Endometrial microvascular endothelial cells (primary cell): ENCODE data around the gene APOL4. TPM values are rescaled to one million over a fixed set of nuclear protein-coding genes. Genes with fewer than 3 reads are reported as not detected.
"Not testable (repeated sequence)": the region's sequence is repeated elsewhere in the genome, so short reads cannot be mapped to it uniquely, and the experiment has no call there.

Experiments used
- in situ Hi-C: cut with HindIII; loops from 2 replicates; pipeline ENCODE4 v1.10.0; 2017; ENCODE audit warnings: low sequenced_read_pairs, low pct_unique_long_range_greater_than_20kb; ENCODE audit errors: inconsistent ontology term
- total RNA-seq: library from RNA; depleted of rRNA; stranded (reverse); fragments of >200 nt; gene quantifications from one replicate; pipeline ENCODE4 v1.2.3, GENCODE V29; 2015; ENCODE audit errors: inconsistent ontology term

Gene APOL4, protein sequence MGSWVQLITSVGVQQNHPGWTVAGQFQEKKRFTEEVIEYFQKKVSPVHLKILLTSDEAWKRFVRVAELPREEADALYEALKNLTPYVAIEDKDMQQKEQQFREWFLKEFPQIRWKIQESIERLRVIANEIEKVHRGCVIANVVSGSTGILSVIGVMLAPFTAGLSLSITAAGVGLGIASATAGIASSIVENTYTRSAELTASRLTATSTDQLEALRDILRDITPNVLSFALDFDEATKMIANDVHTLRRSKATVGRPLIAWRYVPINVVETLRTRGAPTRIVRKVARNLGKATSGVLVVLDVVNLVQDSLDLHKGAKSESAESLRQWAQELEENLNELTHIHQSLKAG
- total RNA-seq, result 0.09 TPM

DNA sequence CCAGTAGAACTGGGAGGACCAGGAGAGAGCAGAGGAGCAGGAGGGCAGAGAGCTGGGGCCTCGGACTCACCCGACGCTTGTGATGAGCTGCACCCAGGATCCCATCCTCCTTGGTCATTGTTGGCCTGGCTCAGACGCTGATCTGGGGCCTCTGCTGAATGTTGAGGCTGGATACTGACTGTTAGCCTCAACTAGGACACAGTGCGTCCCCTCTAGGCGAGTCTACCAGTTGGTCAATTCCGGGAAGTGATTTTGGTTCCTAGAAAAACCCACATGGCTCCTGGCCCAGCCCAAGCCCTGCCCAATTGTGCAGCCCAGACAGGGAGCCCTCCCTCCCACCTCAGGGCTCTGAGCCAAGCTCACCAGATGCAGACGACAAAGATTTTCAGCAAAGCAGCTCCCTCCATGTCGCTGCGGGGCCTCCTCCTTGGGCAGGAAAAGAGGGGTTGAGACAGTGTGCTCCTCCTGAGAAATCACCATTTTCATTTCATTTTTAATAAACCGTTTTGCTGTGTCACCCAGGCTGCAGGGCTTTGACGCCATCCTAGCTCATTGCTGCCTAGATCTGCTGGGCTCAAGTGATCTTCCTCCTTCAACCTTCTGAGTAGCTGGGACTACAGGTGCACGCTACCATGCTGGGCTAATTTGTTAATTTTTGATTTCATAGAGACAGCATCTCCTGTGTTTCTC, at the start of gene APOL4:
TSS of gene APOL4 (minus strand) at position 180 of the 690 bp plus-strand sequence. CDS start at position 105, 75 bp downstream.
- in situ Hi-C loops, result no loop called here

DNA sequence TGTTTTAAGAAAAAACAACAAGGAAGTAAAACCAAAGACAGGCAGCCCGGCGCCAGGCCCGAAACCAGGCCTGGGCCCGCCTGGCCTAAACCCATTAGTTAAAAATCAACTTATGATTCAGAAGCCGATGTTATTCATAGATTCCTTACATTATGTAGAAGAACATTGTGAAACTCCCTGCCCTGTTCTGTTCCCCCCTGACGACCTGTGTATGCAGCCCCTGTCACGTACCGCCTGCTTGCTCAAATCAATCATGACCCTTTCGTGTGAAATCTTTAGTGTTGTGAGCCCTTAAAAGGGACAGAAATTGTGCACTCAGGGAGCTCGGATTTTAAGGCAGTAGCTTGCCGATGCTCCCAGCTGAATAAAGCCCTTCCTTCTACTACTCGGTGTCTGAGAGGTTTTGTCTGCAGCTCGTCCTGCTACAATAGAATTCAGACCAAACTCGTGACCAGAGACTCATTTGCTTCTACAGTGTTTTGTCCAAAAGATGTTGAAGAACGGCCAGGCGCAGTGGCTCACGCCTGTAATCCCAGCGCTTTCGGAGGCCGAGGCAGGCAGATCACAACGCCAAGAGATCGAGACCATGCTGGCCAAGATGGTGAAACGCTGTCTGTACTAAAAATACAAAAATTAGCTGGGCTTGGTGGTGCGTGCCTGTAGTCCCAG, 48.8 kb upstream of the APOL4 start:
- in situ Hi-C loops, result not testable (repeated sequence)

DNA sequence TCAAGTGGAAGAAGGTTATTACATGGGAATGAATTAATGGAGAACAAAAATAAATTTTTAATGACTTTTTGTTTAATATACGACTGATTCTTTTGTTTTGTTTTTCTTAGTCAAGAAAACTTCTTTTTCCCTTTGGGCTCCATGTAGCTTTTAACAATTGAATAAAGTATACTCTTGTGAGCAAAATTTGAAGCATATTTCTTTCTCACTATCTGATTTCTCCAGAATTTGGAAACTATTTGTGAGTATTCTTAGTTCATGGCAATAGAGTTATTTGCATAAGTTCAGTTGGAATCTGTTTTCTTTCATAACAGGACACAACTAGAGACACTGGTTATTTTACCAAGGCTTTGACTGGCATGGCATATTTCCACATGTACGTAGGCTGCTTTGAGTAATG, 47.6 kb upstream of the APOL4 start:
- in situ Hi-C loops, result no loop called here

DNA sequence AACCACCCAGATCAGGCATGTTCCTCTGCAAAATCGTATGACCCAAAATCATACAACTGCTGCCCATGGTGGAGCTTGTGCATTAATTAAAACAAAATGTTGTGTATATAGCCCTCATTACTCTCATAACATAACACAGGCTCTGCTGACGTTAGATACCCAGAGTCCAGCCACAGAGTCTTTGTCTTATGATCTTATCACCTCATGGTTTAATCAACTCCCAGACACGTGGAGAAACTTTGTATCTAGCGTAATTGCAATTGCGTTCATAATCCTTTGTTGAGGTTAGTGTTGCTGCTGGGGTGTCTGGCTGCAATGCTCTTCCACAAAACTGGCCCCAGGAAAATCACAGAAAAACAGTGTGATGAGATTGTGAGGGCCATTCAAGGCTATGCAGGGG, 46.3 kb upstream of the APOL4 start:
- in situ Hi-C loops, result no loop called here

DNA sequence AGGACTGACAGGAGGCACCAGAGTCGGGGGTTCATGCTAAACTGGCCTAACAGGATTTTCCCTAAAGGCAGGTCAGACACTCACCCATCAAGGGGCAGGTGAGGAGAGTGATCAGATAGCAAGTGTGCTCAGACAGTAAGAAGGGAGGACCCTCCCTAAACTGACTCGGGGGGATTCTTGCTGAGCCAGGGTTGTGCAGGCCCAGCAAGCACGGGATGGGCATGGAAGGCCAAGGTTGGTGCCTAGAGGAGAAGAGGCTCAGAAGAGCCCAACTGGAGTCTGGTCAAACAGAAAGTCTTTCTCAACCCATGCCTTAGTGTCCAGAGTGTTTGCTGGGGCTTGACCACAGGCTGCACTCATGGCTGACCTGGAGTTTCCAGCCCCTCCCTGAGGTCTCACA, 45.1 kb upstream of the APOL4 start:
- in situ Hi-C loops, result no loop called here

DNA sequence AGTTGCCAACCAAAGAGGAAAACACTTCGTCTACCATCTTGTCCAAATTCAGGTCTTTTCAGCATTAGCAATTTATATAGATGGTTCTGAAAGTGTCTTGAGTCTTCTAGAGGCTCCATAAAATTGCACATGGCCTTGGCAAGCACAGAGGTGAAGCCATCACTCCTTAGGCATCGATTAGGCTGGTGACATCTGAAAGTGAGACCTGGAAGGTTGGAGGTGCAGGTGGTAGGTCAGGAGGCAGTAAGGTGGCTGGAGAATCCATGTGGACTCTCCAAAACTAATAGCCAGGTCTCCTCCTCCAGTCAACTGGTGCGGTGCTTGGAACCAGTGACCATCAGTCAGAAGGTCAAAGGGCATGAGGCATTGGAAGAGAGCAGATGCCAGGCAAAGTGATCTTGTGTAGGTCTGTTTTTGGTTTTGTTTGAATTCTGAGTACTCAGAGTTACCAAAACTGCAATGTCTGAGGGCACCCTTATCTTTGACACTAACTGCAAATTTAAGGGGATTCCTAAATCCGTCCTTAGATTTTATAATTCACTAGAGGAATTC, 44.3 kb upstream of the APOL4 start:
- in situ Hi-C loops, result no loop called here

DNA sequence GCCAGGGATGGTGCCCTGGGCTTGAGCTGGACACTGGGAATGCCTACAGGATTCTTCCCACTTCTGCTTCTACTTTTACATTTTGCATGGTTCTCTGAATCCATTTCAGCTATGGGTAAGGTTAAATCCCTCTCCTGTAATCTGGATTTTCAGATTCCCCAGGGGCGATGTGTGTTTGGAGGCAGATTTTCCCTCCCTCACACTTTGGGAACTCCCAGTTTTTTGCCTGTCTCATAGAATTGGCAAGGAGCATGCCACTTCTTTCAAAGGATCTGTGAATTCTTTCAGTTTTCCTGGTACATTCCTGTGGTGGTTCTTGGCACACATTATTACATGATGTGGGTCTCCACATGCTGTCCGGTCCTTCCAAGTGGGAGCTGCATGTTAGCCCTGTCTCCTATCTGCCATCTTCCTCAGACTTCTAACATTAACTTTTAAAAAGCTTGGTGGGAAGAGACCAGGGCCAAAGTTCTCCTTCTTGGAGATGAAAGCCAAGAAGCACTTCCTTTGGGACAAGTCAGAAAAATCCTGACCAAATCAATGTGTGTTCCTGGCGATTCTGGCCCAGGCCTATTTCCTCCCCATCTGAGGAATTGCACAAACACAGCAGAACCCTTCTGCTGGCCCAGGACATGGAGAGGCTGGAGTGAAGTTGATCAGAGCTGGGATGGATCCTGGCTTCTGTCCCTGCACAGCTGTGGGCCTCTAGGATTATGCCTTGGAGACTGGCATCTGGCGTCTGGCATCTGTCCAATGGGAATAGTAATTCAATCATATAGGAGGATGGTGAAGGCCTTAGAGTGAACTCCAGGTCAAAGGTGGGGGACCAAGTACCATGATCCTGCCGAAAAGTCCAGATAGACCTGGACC, 43.1 kb upstream of the APOL4 start:
- in situ Hi-C loops, result no loop called here

DNA sequence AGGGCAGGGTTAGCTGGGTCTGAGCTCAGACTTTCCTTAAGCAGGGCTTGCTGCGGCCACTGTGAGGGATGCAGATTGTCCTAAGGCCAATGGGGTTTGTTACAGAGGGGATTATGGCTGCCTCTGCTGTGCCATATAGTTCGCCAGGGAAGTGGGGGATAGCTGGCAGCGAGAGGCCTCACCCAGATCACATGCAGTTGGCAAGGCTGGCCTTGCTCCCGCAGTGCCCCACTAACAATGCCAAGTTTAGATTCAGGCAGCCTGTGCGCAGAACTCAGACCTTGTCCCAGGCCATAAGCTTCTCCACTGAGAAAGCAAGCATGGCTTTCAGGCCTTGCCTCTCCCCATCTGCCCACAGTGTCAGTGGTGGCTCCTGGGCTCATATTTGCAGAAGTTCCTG, 42.4 kb upstream of the APOL4 start:
- in situ Hi-C loops, result no loop called here

DNA sequence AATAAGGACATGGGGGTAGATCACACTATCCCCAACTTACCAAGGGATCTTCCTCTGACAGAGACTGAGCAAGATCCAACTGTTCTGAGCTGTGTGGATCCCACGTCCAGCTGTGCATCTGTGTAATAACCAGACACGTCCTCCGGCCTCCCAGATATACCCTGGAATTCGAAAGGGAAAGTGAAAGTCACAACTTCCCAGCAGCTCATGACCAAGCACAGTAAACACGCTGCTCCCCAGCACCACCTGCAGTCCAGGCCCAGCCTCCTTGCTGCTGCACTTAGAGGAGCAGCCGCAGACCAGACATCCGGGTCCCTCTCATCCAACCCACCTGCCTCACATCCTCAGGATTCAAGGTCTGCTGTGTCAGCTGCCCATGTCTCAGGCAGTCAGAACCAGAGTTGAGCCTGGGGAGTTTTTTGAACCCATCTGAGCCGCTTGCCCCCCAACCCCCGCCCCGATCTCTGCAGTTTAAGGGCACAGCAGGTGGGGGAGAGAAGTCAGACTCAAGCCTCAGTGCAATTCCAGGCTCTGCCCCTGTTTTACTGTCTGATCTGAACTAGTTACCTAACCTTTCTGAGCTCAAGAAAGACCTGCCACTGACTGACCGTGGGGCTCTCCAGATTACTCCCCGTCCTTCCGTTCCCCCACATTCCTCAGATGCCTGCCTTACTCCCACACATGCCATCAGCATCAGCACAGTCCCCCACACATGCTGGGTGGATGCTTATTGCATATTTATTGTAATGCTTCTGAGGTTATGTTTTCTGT, 38.0 kb upstream of the APOL4 start, which contains the start of gene APOL2:
TSS of gene APOL2 (minus strand) at position 127 of the 771 bp plus-strand sequence. CDS start 6,365 bp downstream, outside the sequence.
- in situ Hi-C loops, result no loop called here

DNA sequence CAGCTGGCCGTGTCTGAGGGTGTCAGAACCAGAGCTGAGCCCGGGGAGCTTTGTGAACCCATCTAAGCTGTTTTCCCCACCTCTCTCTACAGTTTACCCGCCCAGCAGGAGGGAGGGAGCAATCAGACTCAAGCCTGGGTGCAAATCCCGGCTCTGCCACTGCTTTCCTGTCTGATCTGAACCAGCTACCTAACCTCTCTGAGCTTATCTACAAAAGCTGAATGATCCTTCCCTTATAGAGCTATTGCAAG, 37.5 kb upstream of the APOL4 start:
- in situ Hi-C loops, result no loop called here

DNA sequence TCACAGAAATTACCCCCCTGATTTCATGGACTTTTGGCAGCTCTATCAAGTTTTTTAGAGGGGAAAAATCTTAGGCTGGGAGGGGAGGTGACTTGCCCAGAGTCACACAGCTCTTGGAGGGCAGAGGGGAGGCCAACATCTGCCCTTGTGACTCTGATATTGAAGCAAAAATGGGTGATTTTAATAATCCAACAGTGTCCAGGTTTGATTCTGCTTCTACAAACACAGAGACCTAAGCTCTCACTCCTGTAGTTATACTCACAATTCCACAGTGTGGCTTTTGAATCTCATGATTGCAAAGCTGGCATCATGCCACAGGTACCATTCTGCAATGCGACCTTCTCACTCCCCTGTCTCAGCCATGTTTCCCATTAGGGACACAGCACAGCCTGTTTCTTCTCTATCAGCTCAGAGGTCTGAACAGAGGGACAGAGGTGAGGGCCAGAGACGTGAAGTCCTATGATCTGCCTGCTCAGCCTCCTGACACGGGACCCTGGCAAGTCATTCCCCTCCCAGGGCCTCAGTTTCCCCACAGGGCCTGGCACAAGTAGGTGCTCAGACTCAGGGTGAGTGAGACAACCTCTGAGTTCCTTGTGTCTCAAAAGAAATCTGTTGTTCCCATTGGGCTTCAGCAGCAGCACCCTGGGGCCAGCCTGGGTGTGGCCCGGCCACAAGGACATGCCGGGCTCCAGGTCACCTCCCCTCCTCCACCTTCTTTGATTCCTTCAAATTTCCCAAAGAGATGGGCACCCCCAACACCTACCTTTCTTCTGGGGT, 37.0 kb upstream of the APOL4 start:
- in situ Hi-C loops, result no loop called here

DNA sequence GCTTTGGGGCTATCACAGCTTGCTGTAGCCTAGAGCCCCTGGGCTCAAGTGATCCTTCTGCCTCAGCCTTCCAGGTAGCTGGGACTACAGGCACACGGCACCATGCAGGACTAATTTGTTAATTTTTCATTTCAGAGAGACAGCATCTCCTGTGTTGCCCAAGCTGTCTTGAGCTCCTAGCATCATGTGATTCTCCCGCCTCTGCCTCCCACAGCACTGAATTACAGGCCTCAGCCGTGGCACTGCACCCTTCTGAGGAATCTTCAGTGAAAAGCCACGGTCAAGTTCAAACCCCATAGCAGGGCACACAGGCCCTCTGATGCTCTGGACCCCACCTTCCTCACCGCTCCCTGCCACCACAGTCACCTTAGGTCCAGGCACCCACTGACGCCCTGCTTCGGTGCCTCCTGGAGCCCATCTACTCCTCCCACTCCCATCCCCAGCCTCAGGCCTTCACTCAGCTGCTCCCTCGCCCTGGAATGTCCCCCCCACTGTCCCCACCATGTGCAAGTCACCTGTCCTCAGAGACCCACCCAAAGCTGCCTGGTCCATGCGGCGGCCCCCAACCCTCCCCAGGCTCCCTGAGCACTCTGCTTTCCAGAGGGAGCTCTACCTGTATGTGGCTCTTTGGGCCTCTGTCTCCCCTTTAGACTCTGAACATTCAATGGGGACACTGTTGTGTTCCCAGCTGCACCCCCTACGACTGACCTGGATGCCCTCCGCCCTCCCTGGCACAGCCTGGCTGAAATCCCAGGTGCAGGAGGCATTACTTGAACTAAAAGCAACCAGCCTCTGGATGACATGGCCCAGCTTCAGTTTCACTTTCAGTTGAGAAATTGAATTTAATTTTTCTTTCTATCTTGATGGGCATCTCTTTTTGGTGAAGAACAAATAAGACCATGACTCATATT, 36.1 kb upstream of the APOL4 start:
- in situ Hi-C loops, result no loop called here

DNA sequence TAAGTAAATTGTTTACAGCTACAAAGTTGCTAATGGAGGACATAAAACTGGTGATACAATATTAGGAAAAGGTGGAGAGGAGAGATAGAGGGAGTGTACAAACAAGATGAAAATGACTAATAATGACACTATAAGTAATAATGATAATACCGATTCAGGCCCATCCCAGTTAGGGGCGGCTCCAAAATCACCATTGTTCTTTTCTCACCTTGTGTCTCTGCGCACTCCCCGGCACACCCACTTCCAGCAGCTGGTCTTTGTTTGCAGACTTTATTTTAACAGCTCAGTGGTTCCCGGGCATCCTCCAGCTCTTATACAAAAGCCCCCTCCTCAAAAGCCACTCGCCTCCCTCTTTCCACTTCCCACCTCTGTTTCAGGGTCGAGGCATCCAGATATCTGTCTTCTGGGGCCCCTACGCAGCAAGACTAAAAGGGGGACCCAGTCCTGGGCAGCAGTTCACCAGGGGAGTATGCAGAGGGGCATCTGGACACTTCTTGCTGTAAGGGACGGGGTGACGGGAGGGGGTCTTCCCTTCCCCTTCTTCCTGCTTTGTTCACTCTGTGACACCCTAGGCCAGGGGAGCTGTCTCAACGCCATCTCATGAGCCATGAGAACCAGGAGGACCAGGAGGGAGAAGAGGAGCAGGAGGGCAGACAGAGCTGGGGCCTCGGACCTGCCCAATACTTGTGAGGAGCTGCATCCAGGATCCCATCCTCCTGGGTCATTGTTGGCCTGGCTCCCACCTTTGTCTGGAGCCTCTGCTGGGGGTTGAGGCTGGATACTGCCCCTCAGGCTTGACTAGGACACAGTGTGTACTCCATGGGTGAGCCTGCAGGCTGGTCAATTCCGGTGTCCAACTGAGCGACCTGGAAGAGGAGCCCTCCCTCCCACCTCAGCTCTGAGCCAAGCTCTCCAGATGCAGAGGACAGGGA, 35.0 kb upstream of the APOL4 start:
- in situ Hi-C loops, result no loop called here

DNA sequence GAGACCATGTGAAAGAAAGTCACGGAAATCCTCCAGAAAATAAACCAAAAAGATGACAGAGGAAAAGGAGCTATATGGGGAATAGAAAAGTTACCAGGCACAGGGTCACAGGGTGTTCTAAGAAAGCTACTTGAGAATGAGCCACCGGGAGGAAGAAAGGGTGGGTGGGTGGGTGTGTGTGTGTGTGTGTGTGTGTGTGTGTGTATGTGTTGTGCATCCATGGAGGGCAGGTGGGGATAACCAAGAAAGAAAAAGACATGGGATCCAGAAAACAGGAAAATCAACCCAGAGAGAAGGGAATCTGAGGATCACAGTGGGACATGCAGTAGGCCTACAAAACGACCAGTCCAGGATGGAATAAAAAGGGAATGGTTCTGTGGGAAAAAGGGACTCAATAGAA, 34.0 kb upstream of the APOL4 start:
- in situ Hi-C loops, result no loop called here

DNA sequence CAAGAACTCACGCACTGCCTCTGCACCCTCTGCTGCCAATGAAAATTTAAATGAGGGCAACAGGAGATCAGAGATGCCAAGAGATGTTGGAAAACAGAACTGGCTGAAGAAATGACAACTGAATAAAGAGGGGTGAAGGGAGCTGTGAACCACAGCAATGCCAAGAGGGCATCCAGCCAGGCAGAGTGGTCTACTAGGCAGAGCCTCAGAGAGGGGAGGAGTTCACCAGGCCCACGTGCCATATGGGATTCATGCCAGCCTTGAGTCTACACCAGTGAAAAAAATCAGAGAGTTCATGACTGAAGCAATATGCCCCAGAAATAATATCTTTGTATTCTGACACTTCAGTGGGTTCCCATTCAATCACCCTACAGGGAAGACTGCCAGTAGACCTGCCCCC, 33.3 kb upstream of the APOL4 start:
- in situ Hi-C loops, result no loop called here

DNA sequence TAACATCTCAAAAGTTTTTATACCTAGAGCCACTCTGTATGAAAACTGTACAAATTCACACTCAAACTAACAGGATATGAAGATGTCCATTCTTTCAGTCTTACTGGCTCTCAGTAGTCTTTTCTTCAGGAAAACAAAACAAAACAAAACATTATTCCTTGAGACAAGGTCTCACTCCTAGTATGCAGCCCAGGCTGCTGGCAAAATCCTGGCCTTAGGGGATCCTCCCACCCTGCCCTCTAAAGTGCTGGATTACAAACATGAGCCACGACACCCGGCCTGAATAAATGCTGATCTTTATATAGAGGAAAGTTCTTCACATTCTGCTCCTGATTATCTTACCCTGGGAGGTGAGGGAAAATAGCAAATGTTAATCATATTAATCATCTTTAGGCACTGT, 32.6 kb upstream of the APOL4 start:
- in situ Hi-C loops, result no loop called here
